ENCODE results near the gene TCF23.
"Not testable (repeated sequence)": the region's sequence is repeated elsewhere in the genome, so short reads cannot be mapped to it uniquely, and the experiment has no call there.

TCF23 gene

DNA sequence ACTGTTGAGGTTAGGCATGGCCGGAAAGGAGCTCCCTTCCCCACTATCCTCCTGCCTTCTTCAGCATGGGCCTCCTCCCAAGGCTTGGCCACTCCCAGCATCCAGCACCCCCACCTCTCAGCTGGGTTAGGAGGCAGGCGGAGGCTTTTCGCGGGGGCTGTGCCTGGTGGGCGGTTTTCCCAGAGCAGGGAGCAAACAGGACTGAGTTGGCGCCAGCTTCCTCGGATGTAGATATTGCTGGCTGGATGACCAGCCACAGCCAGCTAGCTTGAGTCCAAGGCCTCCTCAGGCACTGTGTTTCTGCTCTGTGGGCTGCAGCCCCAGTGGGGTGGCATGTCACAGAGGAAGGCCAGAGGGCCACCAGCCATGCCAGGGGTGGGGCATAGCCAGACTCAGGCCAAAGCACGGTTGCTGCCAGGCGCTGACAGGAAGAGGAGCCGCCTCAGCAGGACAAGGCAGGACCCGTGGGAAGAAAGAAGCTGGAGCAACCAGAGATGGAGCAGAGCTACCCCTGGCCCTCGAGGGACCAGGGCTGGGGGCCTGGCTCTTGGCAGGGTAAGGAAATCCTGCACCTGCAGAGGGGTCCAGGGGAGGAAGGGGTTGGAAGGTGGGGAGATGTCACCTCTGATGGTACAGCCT, at the start of gene TCF23:
Gene TCF23, plus strand, starts transcription at position 204 of the 639 bp plus-strand sequence. Its CDS starts 130 bp downstream, at position 334.
- DNase-seq: no peak

GRCh38 chr2:27099334-27099955, 49.4 kb upstream of the TCF23 start:
- no peak for DNase-seq

GRCh38 chr2:27100036-27100435, 48.8 kb upstream of the TCF23 start:
- no peak for DNase-seq

GRCh38 chr2:27102329-27102728, 46.5 kb upstream of the TCF23 start:
- no peak for DNase-seq

DNA sequence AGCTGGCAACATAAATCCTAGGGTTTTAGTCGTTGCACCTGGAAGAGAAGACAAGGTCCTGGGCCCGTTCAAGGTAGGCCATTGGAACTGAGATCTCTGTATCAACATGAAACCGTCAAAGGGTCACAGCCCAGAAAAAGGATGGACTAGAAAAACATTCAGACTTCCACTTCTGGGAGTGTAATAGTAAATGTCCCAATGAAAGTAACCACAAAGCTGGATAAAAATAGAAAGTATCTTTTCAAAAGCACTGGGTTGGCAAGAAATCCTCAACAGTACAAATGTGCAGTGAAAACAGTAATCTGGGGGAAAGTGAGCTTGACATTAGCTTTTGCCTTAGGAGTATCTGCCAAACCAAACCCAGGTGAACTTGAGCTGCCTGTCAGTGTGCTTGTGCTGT, 42.8 kb upstream of the TCF23 start:
- DNase-seq: no peak

GRCh38 chr2:27108221-27108620, 40.6 kb upstream of the TCF23 start:
- no peak for DNase-seq

DNA sequence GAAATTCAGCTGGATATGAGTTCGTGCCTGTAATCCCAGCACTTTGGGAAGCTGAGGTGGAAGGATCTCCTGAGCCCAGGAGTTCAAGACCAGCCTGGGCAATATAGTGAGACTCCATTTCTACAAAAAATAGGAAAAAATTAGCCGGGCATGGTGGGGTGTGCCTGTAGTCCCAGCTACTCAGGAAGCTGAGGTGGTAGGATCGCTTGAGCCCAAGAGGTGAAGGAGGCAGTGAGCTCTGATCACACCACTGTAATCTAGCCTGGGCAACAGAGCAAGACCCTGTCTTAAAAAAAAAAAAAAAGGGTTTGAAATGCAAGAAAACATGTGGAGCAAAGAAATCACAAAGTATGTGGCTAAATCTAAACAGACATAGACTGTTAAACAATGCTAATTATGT, 39.7 kb upstream of the TCF23 start:
- no peak for DNase-seq

DNA sequence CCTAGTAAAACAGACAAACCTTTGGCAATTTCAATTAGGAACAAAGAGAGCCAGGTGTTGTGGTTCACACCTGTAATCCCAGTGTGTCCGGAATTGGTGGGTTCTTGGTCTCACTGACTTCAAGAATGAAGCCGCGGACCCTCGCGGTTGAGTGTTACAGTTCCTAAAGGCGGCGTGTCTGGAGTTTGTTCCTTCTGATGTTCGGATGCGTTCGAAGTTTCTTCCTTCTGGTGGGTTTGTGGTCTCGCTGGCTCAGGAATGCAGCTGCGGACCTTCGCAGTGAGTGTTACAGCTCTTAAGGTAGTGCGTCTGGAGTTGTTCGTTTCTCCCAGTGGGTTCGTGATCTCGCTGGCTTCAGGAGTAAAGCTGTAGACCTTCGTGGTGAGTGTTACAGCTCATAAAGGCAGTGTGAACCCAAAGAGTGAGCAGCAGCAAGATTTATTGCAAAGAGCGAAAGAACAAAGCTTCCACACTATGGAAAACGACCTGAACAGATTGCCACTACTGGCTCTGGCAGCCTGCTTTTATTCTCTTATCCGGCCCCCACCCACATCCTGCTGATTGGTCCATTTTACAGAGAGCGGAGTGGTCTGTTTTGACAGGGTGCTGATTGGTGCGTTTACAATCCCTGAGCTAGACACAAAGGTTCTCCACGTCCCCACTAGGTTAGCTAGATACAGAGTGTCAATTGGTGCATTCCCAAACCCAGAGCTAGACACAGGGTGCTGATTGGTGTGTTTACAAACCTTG, 38.0 kb upstream of the TCF23 start:
- DNase-seq: not testable (repeated sequence)

DNA sequence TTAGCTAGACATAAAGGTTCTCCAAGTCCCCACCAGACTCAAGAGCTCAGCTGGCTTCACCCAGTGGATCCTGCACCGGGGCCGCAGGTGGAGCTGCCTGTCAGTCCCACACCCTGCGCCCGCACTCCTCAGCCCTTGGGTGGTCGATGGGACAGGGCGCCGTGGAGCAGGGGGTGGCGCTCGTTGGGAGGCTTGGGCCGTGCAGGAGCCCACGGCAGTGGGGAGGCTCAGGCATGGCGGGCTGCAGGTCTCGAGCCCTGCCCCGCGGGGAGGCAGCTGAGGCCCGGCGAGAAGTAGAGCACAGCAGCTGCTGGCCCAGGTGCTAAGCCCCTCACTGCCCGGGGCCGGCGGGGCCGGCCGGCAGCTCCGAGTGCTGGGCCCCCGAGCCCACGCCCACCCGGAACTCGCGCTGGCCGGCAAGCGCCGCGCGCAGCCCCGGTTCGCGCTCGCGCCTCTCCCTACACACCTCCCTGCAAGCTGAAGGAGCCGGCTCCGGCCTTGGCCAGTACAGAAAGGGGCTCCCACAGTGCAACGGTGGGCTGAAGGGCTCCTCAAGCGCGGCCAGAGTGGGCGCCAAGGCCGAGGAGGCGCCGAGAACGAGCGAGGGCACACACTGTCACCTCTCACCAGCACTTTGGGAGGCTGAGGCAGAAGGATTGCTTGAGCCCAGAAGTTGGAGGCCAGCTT, 37.3 kb upstream of the TCF23 start:
- DNase-seq: not testable (repeated sequence)

GRCh38 chr2:27115519-27115918, 33.3 kb upstream of the TCF23 start:
- no peak for DNase-seq

DNA sequence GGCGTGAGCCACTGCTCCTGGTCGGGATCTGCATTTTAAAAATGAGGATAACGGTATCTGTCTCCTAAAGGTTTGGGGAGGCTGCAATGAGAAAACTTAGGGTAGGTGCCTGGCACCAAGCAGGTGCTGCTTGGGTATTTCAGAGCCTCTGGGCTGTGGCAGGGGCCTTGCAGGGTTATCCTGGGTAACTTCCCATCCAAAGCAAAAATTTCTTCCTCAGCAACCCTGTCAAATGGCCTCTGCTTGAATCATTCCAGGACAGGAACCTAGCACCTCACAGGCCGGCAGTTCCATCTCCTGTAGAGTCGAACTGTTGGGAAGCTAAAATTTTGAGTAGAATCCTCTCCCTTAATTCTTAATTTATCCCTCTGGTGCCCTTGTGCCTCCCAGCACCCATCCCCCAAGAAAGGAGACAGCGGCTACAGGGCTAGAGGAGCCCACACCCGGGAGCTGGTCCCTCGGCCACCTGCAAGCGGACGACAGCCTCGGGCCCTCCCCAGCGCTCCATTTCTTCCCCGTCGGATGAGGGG, 30.7 kb upstream of the TCF23 start:
- DNase-seq: no peak

GRCh38 chr2:27118525-27119329, 30.1 kb upstream of the TCF23 start, which contains the start of gene CGREF1:
CGREF1 (minus strand) TSS chr2:27119128; CDS start chr2:27104366, 14,762 bp downstream.
- no peak for DNase-seq

- not testable (repeated sequence) for DNase-seq
These were observed 29.5 kb upstream of the TCF23 start for GRCh38 chr2:27119330-27119670.

DNA sequence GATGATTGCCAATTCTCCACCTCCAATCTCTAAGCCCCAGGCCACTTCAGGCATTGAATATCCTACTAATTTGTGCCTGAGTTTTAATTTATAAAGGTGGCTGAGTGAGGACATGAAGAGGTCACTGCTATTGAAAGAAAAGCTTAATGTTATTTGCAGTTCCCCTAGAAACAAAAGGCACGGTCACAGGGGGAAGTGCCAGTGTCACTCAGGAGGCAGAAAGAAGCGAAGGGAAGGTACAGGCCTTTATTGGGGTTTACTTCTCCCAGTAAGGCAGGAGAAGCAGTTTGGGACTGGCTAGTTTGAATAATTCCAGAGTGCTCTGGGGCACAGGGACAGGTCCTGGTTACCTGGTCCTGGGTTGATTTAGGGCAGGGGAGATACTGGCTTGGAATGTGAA, 26.9 kb upstream of the TCF23 start:
- no peak for DNase-seq

GRCh38 chr2:27122791-27123190, 26.0 kb upstream of the TCF23 start:
- DNase-seq: no peak

GRCh38 chr2:27123302-27124150, 25.3 kb upstream of the TCF23 start, which contains the start of gene ABHD1:
ABHD1 (plus strand) TSS chr2:27123815; CDS start chr2:27123949, 134 bp downstream.
- DNase-seq: peak; percentile 75 to 80

DNA sequence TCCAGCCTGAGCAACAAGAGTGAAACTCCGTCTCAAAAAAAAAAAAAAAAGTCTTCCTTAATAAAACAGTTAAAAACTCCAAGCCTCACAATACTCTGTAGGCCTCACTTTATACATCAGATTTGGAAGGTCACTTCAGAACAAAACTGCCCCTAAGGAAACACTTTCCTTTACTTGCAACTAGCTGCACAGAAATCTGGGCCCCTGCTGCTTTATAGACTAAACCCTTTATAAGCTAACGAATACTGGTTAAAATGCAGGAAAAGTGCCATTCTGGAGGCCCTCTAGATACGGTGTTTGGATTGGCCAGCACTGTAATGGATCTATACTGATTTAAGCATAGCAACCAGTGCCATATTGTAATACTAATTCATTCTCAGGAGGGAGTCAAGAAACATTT, 23.7 kb upstream of the TCF23 start:
- no peak for DNase-seq

GRCh38 chr2:27126252-27126710, 22.5 kb upstream of the TCF23 start:
- DNase-seq: no peak

GRCh38 chr2:27127883-27128667, 20.7 kb upstream of the TCF23 start:
- DNase-seq: no peak

Measured in CD4-positive, alpha-beta T cell treated with Interleukin-4 for 1 hour (primary cell).